ENCODE results near the gene USP47.

Gene USP47

DNA sequence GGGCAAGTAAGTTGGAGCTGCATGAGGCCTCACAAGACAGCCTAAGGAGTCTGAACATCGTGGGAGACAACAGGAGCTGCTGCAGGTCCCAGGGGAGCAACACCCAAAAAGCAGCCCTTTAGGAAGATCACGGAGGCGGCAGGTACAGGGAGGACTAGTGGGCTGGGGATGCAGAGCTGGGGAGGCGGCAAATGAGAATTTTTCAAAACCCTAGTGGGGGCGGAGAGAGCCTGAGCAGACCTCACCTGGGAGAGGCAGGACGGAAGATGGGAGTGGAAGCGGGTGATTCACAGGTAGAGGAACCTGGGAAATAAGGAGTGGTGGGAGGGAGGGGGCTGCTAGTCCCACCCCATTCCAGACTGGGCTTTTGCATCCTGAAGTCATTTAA, 124.6 kb downstream of the USP47 start:
- DNase-seq (ENCODE audit: low spot score) = no peak

DNA sequence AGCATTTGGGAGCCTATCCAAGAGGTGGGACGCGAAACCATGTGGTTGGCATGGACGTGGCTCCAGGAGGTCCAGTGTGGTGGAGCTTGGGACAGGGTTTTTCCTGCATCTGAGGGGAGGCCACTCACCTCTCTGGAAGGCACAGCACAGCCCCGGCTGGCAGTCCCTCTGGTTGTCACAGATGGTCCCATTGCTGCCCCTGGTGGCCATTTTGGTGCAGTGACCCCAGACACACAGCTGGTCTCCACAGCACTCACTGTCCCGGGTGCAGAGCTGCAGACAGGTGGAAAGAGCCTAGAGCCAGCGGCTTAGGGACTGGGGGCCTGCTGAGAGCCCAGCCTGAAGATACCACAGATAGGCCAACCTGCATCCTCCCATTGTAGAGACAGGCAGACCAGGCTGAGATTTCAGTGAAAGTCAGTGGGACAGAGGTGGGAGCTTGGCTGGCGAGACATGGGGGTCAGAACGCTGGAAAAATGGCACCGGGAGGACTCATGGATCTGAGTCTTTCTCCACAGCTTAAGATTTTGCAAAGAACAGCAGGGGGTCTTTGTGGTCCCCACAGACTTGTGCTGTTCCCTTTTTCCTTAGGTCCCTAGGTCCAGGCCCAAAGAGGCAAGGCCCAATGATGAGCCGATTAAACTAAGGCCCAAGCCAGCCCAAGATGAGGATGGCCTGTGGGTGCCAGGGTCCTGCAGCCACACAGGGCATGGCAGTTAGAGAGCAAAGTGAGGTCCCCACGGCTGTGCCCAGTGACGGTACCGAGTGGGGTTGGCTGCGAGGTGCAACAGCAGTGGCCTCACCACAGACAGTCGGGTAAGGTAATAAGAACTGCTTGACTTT, 125.3 kb downstream of the USP47 start:
- peak; percentile 83 for DNase-seq (ENCODE audit: low spot score)

DNA sequence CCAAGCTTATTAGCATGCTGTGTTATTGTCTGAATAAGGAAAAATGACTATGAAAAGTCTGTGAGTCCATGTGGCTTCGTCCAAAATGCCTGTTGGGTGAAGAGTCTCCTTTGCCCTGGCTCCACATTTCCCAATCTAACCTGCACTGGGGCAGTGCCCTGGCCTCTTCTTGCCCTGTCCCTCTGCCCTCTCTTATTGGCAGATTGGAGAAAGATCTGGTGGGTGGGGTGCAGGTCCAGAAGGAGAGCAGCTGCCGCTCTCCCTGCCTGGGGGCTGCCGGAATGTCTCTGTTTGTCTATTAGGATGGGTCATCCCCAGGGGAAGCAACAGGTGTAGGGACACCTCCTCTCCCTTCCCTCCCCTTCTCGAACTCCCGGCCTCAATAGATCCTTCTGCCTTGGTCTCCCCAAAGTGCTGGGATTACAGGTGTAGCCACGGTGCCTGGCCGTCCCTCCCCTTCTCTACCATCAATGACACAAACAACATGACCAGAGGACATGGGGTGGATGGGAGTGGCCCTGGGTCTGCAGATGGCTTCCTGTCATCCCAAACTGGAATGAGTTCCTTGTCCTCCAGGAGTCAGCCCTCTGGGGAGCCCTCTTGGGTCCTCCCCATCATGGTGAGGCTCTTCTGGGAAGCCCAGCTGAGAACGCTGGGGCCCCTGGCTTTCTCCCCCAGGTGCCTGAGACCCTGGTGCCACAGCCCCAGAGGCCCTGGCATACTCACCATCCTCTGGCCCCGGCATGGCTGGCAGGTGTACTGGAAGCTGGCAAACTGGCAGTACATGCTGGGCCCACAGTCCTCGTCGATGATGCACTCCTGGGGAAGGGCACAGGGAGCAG, 126.1 kb downstream of the USP47 start:
- DNase-seq (ENCODE audit: low spot score) = no peak

DNA sequence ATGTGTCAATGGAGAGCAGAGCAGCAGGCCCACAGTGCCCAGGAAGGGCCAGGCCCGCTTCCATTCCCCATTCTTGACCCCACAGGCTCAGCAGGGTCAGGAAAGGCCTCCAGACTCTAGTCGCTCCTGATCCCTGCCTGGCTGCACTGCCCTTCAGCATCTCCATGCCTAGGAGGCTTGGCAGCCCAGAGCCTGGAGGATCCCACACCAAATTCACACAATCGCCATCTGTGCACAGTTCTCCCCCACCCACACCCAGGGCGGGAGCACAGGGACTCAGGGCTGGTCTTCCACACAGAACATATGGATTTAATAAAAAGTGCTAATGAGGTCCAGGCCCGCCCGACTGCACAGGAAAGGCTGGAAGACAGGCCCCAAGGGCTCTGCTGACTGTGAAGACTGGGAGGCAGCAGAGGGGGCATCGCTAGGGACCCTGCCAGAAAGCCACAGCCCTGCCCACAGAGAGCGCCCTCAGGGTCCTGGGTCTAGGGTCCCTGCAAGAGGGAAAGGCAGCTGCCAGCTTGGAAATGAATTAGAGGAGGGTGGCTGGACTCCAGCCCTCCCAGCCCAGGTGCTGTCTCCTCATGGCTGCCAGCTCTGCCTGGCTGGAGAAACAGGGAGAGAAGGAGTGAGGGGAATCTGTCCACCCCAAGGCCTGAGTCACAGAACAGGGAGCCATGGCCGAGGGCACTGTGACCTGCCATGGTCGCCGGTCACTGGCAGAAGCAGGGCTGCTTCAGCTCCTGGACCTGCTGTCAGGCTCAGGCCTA, 126.9 kb downstream of the USP47 start:
- no peak for DNase-seq (ENCODE audit: low spot score)

DNA sequence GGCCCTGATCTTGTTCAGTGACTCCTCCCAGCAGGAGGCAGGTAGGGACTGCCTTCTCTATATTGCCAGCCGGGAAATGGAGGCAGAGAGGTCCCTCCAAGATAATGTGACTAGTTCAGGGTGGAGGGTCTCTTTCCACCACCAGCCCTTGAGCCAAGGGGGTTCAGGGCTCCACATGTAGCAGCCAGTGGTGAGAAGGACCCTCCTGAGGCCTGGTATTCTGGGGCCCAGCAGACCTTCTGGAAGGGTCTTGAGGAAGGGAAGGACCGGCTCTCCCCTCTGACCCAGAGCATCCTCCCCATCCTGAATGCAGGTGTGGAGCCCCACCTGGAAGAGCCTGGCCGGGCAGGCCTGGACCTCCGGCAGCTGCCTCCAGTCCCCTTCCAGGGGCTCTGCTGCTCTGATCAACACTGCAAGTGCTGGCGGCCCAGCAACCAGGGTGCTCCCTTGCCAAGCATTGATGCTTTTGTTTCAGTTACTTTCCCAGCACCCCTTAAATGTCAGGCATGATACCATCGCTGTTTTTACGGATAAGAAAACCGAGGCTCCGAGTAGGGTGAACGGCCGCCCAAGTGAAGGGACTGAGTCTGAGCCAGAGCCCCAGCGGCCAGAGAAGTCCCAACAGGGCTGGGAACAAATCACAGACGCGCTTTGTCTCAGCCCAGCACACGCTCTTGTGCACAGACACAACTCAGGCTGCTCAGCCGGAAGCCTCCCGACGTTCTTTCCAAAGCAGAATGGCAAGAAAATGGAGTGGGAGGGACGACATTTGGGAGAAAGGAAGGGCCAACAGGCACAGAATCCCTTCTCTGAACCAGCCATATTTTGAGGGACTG, 127.8 kb downstream of the USP47 start:
- peak; percentile 84 for DNase-seq (ENCODE audit: low spot score)

DNA sequence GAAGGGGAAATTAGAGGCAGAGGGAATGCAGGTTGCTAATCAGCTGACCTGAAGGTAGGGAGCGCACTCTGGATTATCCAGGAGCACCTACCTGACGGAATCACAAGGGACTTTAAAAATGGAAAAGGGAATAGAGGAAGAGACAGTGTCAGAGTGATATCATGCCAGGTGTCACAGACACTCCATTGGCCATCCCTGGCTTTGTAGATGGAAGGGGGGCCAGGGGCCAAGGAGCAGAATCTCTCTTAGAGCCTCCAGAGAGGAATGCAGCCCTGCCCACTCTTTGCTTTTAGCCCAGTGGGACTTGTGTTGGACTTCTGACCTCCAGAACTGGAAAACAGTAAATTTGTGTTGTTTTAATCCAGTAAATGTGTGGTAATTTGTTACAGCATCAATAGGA, 128.8 kb downstream of the USP47 start:
- no peak for DNase-seq (ENCODE audit: low spot score)

DNA sequence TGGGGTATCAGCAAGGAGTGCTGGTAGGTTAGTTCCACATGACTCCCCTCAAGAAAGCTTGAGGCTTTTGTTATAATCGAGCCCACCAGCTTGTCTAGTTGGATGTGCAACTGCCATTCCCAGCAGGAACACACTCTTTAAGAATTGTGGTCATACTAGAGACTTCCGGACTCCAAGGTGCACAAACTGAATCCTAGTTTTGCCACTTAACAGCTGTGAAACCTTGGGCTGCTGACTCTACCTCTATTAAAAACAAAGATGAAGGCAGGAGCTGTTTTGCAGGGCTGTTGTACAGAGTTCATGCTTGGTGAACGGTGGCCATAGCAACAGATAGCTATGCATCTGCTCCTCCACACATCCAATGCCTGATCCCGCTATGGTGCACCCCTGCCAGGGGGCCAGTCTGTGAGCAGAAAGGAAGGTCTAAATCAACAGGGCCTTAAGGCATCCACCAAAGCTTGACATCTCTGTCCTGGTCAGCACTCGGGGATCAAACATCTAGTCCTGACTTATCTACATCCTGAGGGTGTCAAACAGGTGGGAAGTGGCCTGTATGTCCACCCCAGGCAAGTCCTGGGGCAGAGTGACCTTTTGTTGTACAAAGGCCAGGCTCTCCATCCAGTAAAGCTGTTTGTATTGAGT, 130.3 kb downstream of the USP47 start:
- DNase-seq (ENCODE audit: low spot score) = peak; percentile 57

DNA sequence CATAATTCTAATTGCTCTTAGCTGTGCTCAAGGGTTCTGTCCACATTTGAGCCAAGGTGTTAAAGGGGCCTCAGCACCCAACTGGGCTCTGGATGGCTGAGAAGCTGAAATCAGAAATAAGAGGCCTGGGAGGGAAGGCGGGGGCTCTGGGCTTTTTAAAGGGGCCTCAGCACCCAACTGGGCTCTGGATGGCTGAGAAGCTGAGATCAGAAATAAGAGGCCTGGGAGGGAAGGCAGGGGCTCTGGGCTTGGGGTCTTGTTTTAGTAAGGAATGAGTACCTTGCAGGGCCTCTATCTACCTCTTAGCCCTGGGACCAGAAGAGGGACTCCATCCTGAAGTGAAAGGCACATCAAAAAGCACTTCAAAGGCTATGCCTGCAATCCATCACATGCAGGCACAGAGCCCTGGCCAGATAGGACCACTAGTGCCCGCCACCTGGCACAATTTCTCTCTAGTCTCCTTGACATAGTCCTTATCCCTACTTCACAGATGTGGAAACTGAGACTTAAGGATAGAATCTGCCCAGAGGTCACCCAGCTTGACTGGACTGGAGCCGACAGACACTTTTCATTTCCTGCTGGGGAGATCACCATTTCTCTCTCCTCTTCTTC, 131.1 kb downstream of the USP47 start:
- DNase-seq (ENCODE audit: low spot score) = no peak

DNA sequence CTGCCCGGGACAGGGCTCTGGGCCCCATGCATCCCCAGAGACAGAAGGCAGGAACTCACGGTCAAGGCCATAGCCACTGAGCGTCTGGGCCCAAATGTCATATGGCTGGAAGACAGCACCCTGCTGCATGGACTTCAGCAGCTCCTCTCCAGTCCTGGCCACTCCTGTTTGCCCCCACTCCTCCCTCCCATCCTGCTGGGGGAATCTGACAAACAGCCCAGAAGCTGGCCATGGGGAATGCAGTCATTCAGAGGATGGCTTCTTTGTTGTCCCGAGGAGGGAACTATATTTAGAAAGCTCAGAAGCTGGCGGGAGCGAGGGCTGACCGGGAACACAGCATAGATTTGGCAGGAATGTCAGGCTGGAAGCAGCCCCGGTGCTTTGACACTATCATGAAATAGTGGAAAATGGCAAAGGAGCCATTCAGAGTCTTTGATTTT, 131.6 kb downstream of the USP47 start:
- peak; percentile 88 for DNase-seq (ENCODE audit: low spot score)

DNA sequence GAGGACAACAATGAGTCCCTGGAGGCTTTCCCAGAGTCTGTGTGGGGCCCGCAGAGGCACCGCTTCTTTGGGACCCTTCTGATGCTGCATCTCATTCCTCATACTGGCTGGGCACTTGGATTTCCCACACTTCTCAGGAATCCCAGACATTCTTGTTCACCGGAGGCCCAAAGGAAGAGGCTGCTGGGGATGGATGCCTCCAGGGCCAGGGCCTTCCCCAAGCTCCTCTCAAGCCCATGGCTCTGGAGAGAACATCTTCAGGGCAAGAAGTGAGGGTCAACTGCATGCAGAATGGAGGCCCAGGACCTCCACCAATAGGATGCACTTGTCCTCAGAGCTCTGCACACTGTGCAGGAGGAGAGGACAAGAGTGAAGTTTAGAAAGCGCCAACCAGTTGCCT, 132.1 kb downstream of the USP47 start:
- no peak for DNase-seq (ENCODE audit: low spot score)

DNA sequence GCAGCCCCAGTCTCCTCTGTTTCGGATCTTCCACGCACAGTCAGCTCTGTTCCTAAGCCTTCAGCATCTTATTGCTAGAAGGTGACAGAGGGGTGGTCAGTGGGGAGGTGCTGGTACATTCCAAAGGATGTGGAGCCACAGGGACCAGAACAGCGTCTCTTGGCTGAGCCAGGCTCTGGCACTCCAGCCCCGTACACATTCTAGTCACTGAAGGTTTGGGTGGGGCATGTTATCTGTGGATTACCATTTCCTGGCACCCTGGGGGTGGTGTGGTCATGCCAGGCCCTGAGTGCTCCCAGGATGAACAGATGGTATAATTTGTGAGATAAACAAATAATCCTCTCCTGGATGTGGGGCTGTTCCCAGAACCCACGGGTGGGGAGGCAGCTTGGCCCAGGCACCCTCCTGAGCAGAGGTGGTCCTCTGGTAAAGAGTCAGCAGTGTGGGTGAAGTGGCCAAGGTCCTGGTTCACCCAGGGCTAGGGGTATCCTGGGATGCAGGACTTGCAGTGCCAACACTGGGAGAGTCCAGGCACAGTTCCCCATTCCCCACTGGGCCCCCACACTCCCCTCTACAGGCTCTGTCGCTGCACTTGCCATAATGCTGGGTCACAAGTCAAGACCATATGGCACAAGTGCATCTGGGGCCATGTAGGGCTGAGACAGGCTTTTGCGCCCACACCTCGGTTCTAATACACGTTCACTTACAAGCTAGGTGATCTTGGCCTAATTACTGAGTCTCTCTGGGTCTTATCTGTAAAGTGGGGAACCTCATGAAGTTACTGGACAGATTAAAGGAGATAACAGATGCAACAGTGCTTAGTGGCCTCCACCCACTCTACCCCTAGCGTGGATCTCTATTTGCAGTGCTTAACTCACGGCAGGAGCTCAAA, 133.7 kb downstream of the USP47 start:
- no peak for DNase-seq (ENCODE audit: low spot score)

DNA sequence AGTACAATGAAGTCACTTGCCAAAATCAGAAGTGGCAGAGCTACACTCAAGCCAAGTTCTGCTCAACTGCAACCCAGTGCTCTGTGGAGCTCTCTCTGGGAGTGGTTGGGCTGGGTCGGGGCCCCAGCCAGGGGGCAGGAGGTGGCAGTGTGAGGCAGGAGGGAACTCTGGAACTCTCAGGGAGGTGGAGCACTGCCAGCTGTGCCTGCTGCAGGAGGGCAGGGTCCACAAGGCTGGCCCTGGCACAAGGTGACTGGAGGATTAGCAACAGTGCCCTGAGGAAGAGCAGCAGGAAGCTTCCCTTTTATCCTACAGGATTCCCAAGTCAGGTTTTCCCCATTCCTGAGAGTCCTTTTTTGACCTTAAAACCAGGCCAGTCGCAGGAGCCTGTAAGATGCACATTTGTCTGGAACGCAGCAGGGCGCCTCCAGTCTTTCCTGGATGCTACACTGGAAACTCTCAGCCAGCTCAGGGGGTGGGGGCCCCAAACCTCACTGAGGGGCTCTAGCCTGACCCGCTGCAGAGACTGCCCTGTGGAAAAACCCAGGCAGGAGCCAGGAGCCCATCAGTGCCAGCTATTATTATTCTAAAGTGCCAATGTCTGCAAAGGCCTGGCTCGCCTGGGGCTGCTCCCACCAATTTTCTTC, 134.8 kb downstream of the USP47 start:
- no peak for DNase-seq (ENCODE audit: low spot score)

DNA sequence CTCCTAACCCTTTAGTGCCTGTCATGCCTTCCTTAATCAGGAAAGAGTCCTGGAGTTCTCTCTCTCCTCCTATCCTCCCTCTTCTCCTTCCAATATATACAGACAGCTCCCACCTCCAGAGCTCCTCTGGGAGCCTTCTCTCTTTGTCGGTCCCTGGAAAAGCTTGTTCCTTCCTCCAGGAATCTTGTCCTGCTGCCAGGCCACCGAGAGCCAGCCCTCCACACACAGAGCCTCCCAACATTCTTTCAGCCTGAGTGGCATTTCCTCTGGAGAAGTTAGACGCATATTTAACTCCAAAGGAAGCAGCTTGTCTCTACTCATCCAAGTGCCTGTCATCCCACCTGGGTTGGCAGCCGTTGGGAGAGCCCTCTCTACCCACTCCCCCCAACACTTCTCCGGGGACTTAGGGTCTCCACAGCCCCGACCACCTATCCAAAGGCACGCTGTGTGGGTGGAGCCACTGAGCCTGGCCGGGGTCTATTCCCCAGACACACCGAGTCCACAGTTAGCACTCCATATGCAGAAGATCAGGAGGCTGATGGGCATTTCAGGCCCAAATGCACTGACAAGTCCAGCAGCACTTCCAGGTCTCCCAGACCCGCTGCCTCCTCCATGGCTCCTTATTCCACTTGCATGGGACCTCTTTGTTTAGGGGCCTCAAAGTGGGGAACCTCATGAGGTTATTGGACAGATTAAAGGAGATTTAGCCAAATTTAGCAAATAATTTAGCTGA, 135.6 kb downstream of the USP47 start:
- DNase-seq (ENCODE audit: low spot score) = no peak

DNA sequence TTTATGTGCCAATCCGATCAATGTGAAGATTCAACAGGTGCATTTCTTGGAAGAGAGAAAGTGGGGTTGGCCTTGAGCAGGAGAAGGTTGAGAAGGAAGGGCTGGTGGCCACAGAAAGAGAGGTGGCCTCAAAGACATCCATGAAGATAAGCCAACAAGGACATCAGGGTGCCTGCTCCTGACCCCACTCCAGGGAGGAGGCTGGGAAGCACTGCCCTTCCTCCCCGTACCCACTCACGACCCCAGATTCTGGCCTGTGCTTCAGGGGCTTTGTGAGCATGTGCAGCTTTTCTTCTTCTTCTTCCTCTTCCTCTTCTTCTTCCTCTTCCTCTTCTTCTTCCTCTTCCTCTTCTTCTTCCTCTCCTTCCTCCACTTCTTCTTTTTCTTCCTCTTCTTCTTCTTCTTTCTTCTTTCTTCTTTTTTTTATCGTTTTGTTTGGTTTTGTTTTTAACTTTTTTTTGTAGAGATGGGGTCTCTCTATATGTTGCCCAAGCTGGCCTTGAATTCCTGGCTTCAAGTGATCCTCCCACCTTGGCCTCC, 136.4 kb downstream of the USP47 start:
- no peak for DNase-seq (ENCODE audit: low spot score)

DNA sequence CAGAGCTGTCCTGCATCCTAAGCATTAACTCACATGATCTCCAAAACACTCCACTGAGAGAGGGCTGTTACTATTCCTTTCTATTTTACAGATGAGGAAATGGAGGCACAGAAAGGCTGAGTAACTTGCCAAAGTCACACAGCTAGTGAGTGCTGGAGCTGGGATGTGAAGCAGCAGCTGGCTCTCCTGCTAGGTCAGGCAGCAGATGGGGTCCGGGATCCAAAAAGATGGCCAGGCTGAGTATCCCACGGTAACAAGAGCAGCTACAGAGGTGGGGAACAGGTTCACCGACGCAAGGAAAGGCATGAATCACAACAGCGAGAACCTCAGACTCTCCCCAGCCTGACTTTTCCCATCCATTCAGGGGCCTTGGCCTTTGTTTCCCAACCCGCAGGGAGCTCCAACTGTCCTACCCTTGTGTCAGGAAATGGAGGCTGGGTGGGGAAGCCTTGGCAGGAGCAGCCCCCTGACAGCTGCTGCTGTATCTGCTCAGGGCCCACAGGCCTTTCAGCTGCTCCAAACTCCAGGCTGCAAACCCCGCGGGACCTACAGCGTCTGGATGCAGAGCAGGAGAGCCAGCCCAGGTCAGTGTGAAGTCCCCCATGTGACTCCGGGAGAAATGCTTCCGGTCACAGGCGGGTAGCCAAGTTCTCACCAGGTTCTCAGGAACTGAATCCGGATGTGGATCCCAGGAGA, 137.2 kb downstream of the USP47 start:
- DNase-seq (ENCODE audit: low spot score) = no peak

DNA sequence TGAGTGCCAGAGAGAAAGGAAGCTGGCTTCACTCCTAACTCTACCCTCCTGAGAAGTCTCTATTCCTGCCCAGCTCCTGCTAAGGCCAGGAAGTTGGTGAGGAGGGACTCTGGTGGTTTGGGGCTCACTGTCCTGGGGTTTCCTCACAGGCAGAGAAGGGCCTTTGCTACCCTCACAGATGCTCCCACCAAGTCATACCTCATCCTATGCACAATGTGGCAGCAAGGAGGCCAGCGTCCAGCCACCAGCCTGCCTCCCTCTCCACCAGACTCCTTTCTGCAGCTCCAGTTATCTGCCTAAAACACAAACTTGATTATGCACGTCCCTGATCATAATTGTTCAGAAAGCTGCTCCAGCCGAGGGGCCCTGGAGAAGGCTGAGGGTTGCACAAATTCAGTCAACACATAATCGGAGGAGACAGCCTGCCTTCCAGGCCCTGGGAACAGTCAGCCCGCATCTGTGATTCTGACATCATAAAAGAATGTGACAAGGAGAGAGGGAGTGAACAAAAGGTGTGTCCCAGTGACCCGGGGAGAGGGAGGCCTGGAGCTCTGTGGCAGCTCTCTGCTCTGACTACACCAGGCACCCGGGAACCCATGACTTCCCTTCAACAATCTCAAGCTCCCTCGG, 137.8 kb downstream of the USP47 start:
- DNase-seq (ENCODE audit: low spot score) = no peak

DNA sequence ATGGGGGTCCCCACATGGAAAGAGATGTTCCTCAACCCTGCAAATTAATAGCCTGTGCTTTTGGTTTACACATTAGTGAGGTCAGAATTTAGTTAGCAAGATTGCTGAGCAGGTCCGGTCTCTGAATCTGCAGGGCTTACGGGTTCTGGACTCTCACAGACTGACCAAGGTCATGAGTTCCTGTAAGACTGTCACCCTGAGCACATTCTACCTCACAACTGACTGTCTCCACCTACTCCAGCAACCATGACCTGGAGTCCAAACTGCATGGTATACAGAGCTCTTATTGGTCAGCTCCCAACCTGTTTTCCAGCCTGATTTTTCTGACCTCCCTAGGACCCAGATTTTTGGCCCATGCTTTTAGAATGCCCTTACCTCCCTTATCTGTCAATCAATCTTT, 138.4 kb downstream of the USP47 start:
- no peak for DNase-seq (ENCODE audit: low spot score)

Data from Ammon's horn (tissue), 1 donor.